A549 (cell line): Measurements from ENCODE around the gene HOXB4. TPM values are rescaled to one million over a fixed set of nuclear protein-coding genes. Genes with fewer than 3 reads are reported as not detected.

Source experiments
- ATAC-seq, 2 experiments: fragments of 200-7000 bp in 1 of 2; fragments of >200 bp in 1 of 2; cut with Nextera tagmentation in 1 of 2; cut with Tn5 transposase in 1 of 2; 3 replicates each; pipeline versions ENCODE4 v1.8.0 to v1.9.1; 2018 to 2020; ENCODE audit warnings: mild to moderate bottlenecking in 1 of 2, moderate library complexity in 1 of 2
- CTCF ChIA-PET: fragments of 300-600 bp; sonication (Branson Sonifier 250); formaldehyde crosslinking; extraction: SDS; loops from one replicate; lab custom pipeline; 2021; ENCODE audit warnings: antibody characterized with exemption, inconsistent platforms; lab: Yijun Ruan, JAX
- POLR2A ChIA-PET: fragments of 350-600 bp; formaldehyde crosslinking; extraction: SDS; loops from one replicate; lab custom pipeline; 2021; ENCODE audit warnings: antibody characterized with exemption, inconsistent platforms; lab: Yijun Ruan, JAX
- DNase-seq, 2 experiments: peaks; one replicate each; pipeline versions ENCODE4 v3.0.0 to v3.0.0-alpha.2; 2011 to 2016; ENCODE audit warnings: low read depth in 1 of 2, low spot score in 1 of 2
- FAIRE-seq: peaks from 2 replicates; lab custom pipeline; 2011; peaks lifted over from hg19 to GRCh38; lab: Jason Lieb, UNC
- H3K27ac ChIP-seq, 2 experiments: fragments of >200 bp; sonication (Bioruptor Twin); formaldehyde crosslinking; 3 replicates each; pipeline ENCODE4 v1.5.1; 2016 to 2017
- H3K4me1 ChIP-seq: fragments of >200 bp; sonication (Bioruptor Twin); formaldehyde crosslinking; 3 replicates; pipeline ENCODE4 v1.6.1; 2016
- H3K4me2 ChIP-seq: fragments of >200 bp; sonication (Bioruptor Twin); formaldehyde crosslinking; 3 replicates; pipeline ENCODE4 v1.6.1; 2016
- H3K4me3 ChIP-seq: fragments of >200 bp; sonication (Bioruptor Twin); formaldehyde crosslinking; 3 replicates; pipeline ENCODE4 v1.5.1; 2016
- H3K9me3 ChIP-seq: fragments of >200 bp; sonication (Bioruptor Twin); formaldehyde crosslinking; 3 replicates; pipeline ENCODE4 v1.6.1; 2016
- BHLHE40 ChIP-seq: IDR thresholded peaks from 2 replicates; pipeline ENCODE4 v1.6.1; 2012; ENCODE audit warnings: low read depth, low read length, inconsistent platforms
- EHMT2 ChIP-seq: fragments of 200-600 bp; sonication (generic); IDR thresholded peaks from 2 replicates; pipeline ENCODE4 v1.6.1; 2016; ENCODE audit warnings: antibody characterized with exemption, low read depth, mild to moderate bottlenecking, moderate library complexity
- EP300 ChIP-seq, 2 experiments: fragments of >200 bp; sonication (Bioruptor Twin); formaldehyde crosslinking; IDR thresholded peaks; 2 replicates in 1 of 2; 3 replicates in 1 of 2; pipeline ENCODE4 v1.6.1; 2016 to 2017
- FOSB ChIP-seq: fragments of 250-450 bp; sonication (Bioruptor Pico); IDR thresholded peaks from 2 replicates; pipeline ENCODE4 v1.5.0; 2020; ENCODE audit warnings: mild to moderate bottlenecking, moderate library complexity
- GATA3 ChIP-seq: IDR thresholded peaks from 2 replicates; pipeline ENCODE4 v1.6.1; 2012; ENCODE audit warnings: borderline replicate concordance
- HOXB13 ChIP-seq: fragments of 250-450 bp; sonication (Bioruptor Pico); IDR thresholded peaks from 2 replicates; pipeline ENCODE4 v1.5.0; 2020; ENCODE audit warnings: low read depth, mild to moderate bottlenecking, moderate library complexity
- JUN ChIP-seq, 2 experiments: fragments of >200 bp; sonication (Bioruptor Twin); formaldehyde crosslinking; IDR thresholded peaks; 2 replicates in 1 of 2; 3 replicates in 1 of 2; pipeline ENCODE4 v1.6.1; 2016 to 2017
- JUNB ChIP-seq: fragments of >200 bp; sonication (Bioruptor Twin); formaldehyde crosslinking; IDR thresholded peaks from 2 replicates; pipeline ENCODE4 v1.6.1; 2016
- KDM1A ChIP-seq: fragments of 200-600 bp; sonication (generic); IDR thresholded peaks from 2 replicates; pipeline ENCODE4 v1.6.1; 2016; ENCODE audit warnings: low read depth, mild to moderate bottlenecking
- MYC ChIP-seq: IDR thresholded peaks from 2 replicates; pipeline ENCODE4 v1.6.1; 2012; ENCODE audit warnings: mild to moderate bottlenecking, inconsistent platforms, low read length, improper control_type of control experiment, borderline replicate concordance
- PHF8 ChIP-seq: fragments of 200-600 bp; sonication (generic); IDR thresholded peaks from 2 replicates; pipeline ENCODE4 v1.6.1; 2016; ENCODE audit warnings: low read depth, mild to moderate bottlenecking, antibody characterized with exemption, moderate library complexity, borderline replicate concordance
- POLR2A ChIP-seq: IDR thresholded peaks from 2 replicates; pipeline ENCODE4 v1.6.1; 2012; ENCODE audit warnings: mild to moderate bottlenecking, low read length
- RAD21 ChIP-seq, 2 experiments: fragments of >200 bp in 1 of 2; sonication (Bioruptor Twin) in 1 of 2; formaldehyde crosslinking in 1 of 2; IDR thresholded peaks in 1 of 2; conservative IDR thresholded peaks in 1 of 2; 2 replicates in 1 of 2; 3 replicates in 1 of 2; pipeline ENCODE4 v1.6.1; 2012 to 2018; ENCODE audit warnings: inconsistent platforms in 1 of 2
- REST ChIP-seq: fragments of 200-600 bp; sonication (generic); IDR thresholded peaks from 2 replicates; pipeline ENCODE4 v1.6.1; 2016; ENCODE audit warnings: antibody characterized with exemption, mild to moderate bottlenecking, moderate library complexity
- RNF2 ChIP-seq: fragments of 200-600 bp; sonication (generic); IDR thresholded peaks from 2 replicates; pipeline ENCODE4 v1.6.1; 2016; ENCODE audit warnings: low read depth, mild to moderate bottlenecking, antibody characterized with exemption, moderate library complexity, borderline replicate concordance
- SMC3 ChIP-seq: fragments of >200 bp; sonication (Bioruptor Twin); formaldehyde crosslinking; IDR thresholded peaks from 3 replicates; pipeline ENCODE4 v1.6.1; 2018; ENCODE audit warnings: inconsistent platforms
- USF2 ChIP-seq: fragments of 450-650 bp; IDR thresholded peaks from 2 replicates; pipeline ENCODE4 v1.6.1; 2014; ENCODE audit warnings: antibody characterized with exemption
- ZFP36 ChIP-seq: fragments of 450-650 bp; IDR thresholded peaks from 2 replicates; pipeline ENCODE4 v1.6.1; 2014; ENCODE audit warnings: borderline replicate concordance; ENCODE audit not compliant: partially characterized antibody
- WGBS: methylation state at CpG from one replicate; pipeline ENCODE4 v1.1.6; 2017; ENCODE audit errors: missing lambda C conversion rate; 5-methylcytosine and 5-hydroxymethylcytosine counted together
- polyA plus RNA-seq, 4 experiments: library from polyadenylated mRNA; depleted of rRNA in 3 of 4; stranded (reverse); fragments of >200 nt; fragmentation: RNase III in 1 of 4; extraction: RNeasy Plus Mini Kit Qiagen cat#74134 plus additional on column Dnase treatment in 1 of 4; gene quantifications; 2 replicates in 3 of 4; 3 replicates in 1 of 4; pipeline ENCODE4 v1.2.3, GENCODE V29; 2011 to 2017
- TF ChIP-seq, protein P1 (sequence below): fragments of 250-450 bp; sonication (Bioruptor Pico); IDR thresholded peaks from 2 replicates; pipeline ENCODE4 v1.5.0; 2021; ENCODE audit warnings: mild to moderate bottlenecking, moderate library complexity, borderline replicate concordance

HOXB4 gene
- polyA plus RNA-seq, 2 of the 4 experiments (the other 2 are of a cell fraction) = 0.30 to 0.74 TPM

DNA sequence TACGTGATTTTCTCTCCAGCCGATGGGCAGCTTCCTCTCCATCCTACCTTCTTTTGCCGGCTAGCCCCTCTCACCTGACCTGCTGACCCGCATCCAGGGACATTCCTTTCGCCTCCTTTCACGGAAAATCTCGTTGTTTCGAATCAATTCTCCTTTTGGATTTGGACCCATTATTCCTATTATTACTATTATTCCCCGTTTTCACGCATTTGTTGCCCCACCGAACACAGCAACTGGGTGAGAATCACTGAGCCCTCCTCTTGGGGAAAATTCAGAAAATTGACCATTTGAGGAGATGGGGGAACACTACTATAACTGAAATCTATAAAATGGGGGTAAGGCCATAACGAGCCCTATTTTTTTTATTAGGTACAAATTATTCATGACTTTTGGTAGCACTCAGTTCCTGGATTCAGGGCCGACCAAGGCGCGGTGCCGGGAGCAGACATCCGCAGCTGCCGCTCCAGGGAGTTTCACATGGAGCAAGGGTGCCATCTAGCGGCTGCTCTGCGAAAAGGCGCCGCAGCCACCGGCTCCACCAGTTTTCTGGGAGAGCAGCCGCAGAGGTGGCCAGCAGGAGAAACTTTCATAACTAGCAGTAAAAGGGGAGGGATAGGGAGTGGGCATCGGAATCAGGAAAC lies 40.2 kb upstream of the HOXB4 start (continued):
- TF ChIP-seq, protein P1, sequence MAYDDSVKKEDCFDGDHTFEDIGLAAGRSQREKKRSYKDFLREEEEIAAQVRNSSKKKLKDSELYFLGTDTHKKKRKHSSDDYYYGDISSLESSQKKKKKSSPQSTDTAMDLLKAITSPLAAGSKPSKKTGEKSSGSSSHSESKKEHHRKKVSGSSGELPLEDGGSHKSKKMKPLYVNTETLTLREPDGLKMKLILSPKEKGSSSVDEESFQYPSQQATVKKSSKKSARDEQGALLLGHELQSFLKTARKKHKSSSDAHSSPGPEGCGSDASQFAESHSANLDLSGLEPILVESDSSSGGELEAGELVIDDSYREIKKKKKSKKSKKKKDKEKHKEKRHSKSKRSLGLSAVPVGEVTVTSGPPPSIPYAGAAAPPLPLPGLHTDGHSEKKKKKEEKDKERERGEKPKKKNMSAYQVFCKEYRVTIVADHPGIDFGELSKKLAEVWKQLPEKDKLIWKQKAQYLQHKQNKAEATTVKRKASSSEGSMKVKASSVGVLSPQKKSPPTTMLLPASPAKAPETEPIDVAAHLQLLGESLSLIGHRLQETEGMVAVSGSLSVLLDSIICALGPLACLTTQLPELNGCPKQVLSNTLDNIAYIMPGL (CRISPR knock-in tag) = no peak
- TF ChIP-seq JUNB (no peak), KDM1A (no peak), JUN (IDR thresholded peaks at IDR 0.05) (peak in 1 of 2 experiments; percentile 39; a peak in 1 of 5 replicates), ZFP36 (no peak), HOXB13 (CRISPR knock-in tag) (no peak)

DNA sequence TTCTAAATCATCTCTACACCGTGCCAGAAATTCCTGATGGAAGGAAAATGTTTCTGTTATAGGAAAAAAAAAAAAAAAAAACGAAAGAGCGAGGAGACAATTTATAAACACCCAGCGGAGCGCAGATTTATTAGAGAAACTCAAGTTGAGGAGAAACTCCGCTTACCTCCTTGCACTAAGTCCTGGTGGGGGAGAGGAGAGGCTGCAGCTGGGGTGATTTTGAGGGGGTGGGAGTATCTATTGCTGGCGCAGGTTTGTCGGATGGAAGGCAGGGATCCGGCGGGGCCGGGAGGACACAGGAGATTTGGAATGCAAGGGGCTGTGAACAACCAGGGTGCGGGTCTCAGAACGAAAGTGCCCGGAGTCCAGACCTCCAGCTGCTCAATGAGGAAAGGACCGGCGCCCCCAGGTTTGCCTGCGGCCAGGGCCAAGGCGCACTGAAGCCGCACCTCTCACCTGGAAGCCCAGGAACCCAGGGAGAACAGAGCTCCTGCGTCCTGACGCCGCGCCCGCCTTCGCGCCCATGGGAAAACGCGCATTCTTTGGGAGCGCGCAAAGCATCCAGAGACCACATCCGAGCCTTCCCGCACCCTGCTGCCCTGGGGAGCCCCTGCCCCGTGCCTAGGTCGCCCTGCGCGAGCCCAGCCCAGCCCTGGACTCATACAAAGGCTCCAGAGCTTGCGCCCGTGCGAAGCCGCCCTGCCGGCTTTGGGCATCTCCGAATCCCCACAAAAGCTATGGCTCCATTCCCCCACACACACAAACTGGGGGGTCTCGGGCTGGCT lies 39.5 kb upstream of the HOXB4 start:
- no peak overlapping the region for H3K27ac ChIP-seq
- H3K4me3 ChIP-seq = no peak overlapping the region
- FAIRE-seq = no peak
- H3K4me1 ChIP-seq = peaks cover 12% of the 10 kb centered on the region
- 85% methylated on average over 43 of the region's 43 CpGs for WGBS
- no peaks in the 10 kb centered on the region for H3K9me3 ChIP-seq
- ATAC-seq = no peak
- TF ChIP-seq EP300 (IDR thresholded peaks at IDR 0.05) (no peak), USF2 (no peak)
- no peak for DNase-seq
- ChIA-PET POLR2A (interaction anchor here (0.6 to 1.3 kb wide), 2 partner anchors 13 to 487 kb away, joined by 4 to 5 read pairs; partner anchors contain the start of gene HOXB6), CTCF (interaction anchor here (0.7 to 9.7 kb wide), 78 partner anchors 8 to 591 kb away, joined by 3 to 84 read pairs (median 5); partner anchors contain the start of gene HOXB7)
- H3K4me2 ChIP-seq = no peak overlapping the region

GRCh38 chr17:48616717-48617470 lies 38.7 kb upstream of the HOXB4 start:
- DNase-seq (no peak), ATAC-seq (no peak), FAIRE-seq (no peak)
- Histone ChIP-seq H3K4me2 (no peak overlapping the region), H3K4me1 (peaks cover 12% of the 10 kb centered on the region), H3K9me3 (no peaks in the 10 kb centered on the region), H3K27ac (no peak overlapping the region)
- ChIA-PET POLR2A (interaction anchor here (0.6 kb wide), 1 partner anchor 486 kb away, joined by 5 read pairs; no protein-coding TSS in a partner anchor), CTCF (interaction anchor here (0.7 to 9.7 kb wide), 34 partner anchors 8 to 590 kb away, joined by 3 to 84 read pairs (median 8); partner anchors contain the start of gene HOXB7)
- 80% methylated on average over 15 of the region's 15 CpGs for WGBS
- no peak for TF ChIP-seq GATA3
- no peak for TF ChIP-seq FOSB (CRISPR knock-in tag)
- TF ChIP-seq, all 56 proteins: peak for 0
- H3K4me3 ChIP-seq = no peak overlapping the region

GRCh38 chr17:48615963-48616716 lies 38.0 kb upstream of the HOXB4 start:
- no peak overlapping the region for H3K27ac ChIP-seq
- H3K9me3 ChIP-seq = no peaks in the 10 kb centered on the region
- FAIRE-seq = no peak
- WGBS = 75% methylated on average over 17 of the region's 17 CpGs
- no peak overlapping the region for H3K4me2 ChIP-seq
- peaks cover 12% of the 10 kb centered on the region for H3K4me1 ChIP-seq
- CTCF ChIA-PET = interaction anchor here (0.7 to 4.8 kb wide), 12 partner anchors 15 to 590 kb away, joined by 3 to 37 read pairs (median 4); no protein-coding TSS in a partner anchor
- H3K4me3 ChIP-seq = no peak overlapping the region
- TF ChIP-seq BHLHE40 = no peak
- no peak for TF ChIP-seq RNF2
- no peak for TF ChIP-seq POLR2A
- TF ChIP-seq KDM1A = no peak
- TF ChIP-seq PHF8 = no peak
- TF ChIP-seq SMC3 = no peak
- no peak for TF ChIP-seq JUN (IDR thresholded peaks at IDR 0.05)
- no peak for TF ChIP-seq HOXB13 (CRISPR knock-in tag)
- TF ChIP-seq EHMT2 = no peak
- no peak for TF ChIP-seq MYC
- no peak for TF ChIP-seq REST
- no peak for TF ChIP-seq RAD21 (conservative IDR thresholded peaks at IDR 0.05 in 1 of 2, IDR thresholded peaks at IDR 0.05 in 1 of 2)
- TF ChIP-seq, all 56 proteins: peak for 0
- POLR2A ChIA-PET = no interaction called here
- DNase-seq (no peak), ATAC-seq (no peak)
